Astrocyte (in vitro differentiated cells and primary cell): ENCODE measurements around the gene PDCD2.

Experiments used
- CTCF ChIP-seq: IDR thresholded peaks from 2 replicates; pipeline ENCODE4 v1.5.1; 2011; ENCODE audit warnings: low read depth, mild to moderate bottlenecking, inconsistent platforms, low read length, moderate library complexity; ENCODE audit not compliant: insufficient read depth
- EZH2 ChIP-seq: IDR thresholded peaks from 2 replicates; pipeline ENCODE4 v1.6.1; 2012; ENCODE audit warnings: mild to moderate bottlenecking, low read length, inconsistent platforms; ENCODE audit not compliant: insufficient read depth

- TF ChIP-seq CTCF (no peak), EZH2 (no peak)
Observed at GRCh38 chr6:170552765-170553533, 31.5 kb downstream of the PDCD2 start, which contains the start of gene PSMB1.
